Liver (tissue), 3 donors: ENCODE data around the gene EXOC6B.

Experiments
- EGR1 ChIP-seq, 2 donors: IDR thresholded peaks; 2 replicates each; pipeline ENCODE4 v1.6.1; 2016 to 2018; ENCODE audit warnings: antibody characterized with exemption in 2 of 2, low read depth in 2 of 2
- FOXA1 ChIP-seq: IDR thresholded peaks from 2 replicates; pipeline ENCODE4 v1.6.1; 2016; ENCODE audit warnings: antibody characterized with exemption
- GABPA ChIP-seq, 2 donors: IDR thresholded peaks in 1 of 2; conservative IDR thresholded peaks in 1 of 2; 2 replicates each; pipeline ENCODE4 v1.6.1; 2016; ENCODE audit warnings: antibody characterized with exemption in 2 of 2, mild to moderate bottlenecking in 1 of 2, moderate library complexity in 1 of 2
- HNF4A ChIP-seq, 2 donors: conservative IDR thresholded peaks; 2 replicates each; pipeline ENCODE4 v1.6.1; 2016; ENCODE audit warnings: antibody characterized with exemption in 2 of 2, mild to moderate bottlenecking in 2 of 2
- JUND ChIP-seq, 2 donors: IDR thresholded peaks; 2 replicates each; pipeline ENCODE4 v1.6.1; 2016; ENCODE audit warnings: antibody characterized with exemption in 2 of 2
- RAD21 ChIP-seq, 2 donors: IDR thresholded peaks; 2 replicates each; pipeline ENCODE4 v1.6.1; 2016; ENCODE audit warnings: antibody characterized with exemption in 2 of 2, mild to moderate bottlenecking in 2 of 2
- SP1 ChIP-seq: IDR thresholded peaks from 2 replicates; pipeline ENCODE4 v1.6.1; 2018; ENCODE audit warnings: antibody characterized with exemption, mild to moderate bottlenecking
- TAF1 ChIP-seq: conservative IDR thresholded peaks from 2 replicates; pipeline ENCODE4 v1.6.1; 2016; ENCODE audit warnings: antibody characterized with exemption, mild to moderate bottlenecking
- YY1 ChIP-seq: IDR thresholded peaks from 2 replicates; pipeline ENCODE4 v1.6.1; 2016; ENCODE audit warnings: antibody characterized with exemption, mild to moderate bottlenecking
- TF ChIP-seq, protein P1 (sequence below): fragments of 150-350 bp; IDR thresholded peaks from 2 replicates; pipeline ENCODE4 v1.5.1; 2017; ENCODE audit warnings: improper control_type of control experiment, low read depth, low read length; ENCODE audit not compliant: missing input control
- TF ChIP-seq, protein P2 (sequence below): IDR thresholded peaks from 2 replicates; pipeline ENCODE4 v1.6.1; 2016; ENCODE audit warnings: antibody characterized with exemption
- TF ChIP-seq, protein P3 (sequence below): IDR thresholded peaks from 2 replicates; pipeline ENCODE4 v1.6.1; 2016; ENCODE audit warnings: antibody characterized with exemption
- donor health status: healthy.
- donor health status: healthy.

GRCh38 chr2:72793798-72794440, 31.9 kb downstream of the EXOC6B start:
- TF ChIP-seq, protein P1, sequence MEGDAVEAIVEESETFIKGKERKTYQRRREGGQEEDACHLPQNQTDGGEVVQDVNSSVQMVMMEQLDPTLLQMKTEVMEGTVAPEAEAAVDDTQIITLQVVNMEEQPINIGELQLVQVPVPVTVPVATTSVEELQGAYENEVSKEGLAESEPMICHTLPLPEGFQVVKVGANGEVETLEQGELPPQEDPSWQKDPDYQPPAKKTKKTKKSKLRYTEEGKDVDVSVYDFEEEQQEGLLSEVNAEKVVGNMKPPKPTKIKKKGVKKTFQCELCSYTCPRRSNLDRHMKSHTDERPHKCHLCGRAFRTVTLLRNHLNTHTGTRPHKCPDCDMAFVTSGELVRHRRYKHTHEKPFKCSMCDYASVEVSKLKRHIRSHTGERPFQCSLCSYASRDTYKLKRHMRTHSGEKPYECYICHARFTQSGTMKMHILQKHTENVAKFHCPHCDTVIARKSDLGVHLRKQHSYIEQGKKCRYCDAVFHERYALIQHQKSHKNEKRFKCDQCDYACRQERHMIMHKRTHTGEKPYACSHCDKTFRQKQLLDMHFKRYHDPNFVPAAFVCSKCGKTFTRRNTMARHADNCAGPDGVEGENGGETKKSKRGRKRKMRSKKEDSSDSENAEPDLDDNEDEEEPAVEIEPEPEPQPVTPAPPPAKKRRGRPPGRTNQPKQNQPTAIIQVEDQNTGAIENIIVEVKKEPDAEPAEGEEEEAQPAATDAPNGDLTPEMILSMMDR: no peak
- TF ChIP-seq TAF1 (no peak), GABPA (IDR thresholded peaks at IDR 0.05 in 1 of 2, conservative IDR thresholded peaks at IDR 0.05 in 1 of 2) (no peak), FOXA1 (no peak), JUND (IDR thresholded peaks at IDR 0.05) (no peak), YY1 (no peak), SP1 (no peak), HNF4A (conservative IDR thresholded peaks at IDR 0.05) (no peak), EGR1 (IDR thresholded peaks at IDR 0.05; ENCODE audit: low read depth in 2 of 2) (no peak), RAD21 (IDR thresholded peaks at IDR 0.05) (no peak)
- TF ChIP-seq, protein P2, sequence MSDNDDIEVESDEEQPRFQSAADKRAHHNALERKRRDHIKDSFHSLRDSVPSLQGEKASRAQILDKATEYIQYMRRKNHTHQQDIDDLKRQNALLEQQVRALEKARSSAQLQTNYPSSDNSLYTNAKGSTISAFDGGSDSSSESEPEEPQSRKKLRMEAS: no peak
- TF ChIP-seq, protein P3, sequence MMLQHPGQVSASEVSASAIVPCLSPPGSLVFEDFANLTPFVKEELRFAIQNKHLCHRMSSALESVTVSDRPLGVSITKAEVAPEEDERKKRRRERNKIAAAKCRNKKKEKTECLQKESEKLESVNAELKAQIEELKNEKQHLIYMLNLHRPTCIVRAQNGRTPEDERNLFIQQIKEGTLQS: no peak
